Activated CD4-positive, CD25-positive, alpha-beta regulatory T cell treated with anti-CD3 and anti-CD28 coated beads, Interleukin-2, amount 50 U/mL, for 16 hours (primary cell): ENCODE data around the gene RETREG1.
"Not testable (repeated sequence)": the region's sequence is repeated elsewhere in the genome, so short reads cannot be mapped to it uniquely, and the experiment has no call there.

ENCODE experiments used
- DNase-seq: peaks from one replicate; pipeline ENCODE4 v3.0.0-alpha.2; 2020; ENCODE audit warnings: low read depth, low spot score

Gene RETREG1

GRCh38 chr5:16456103-16456832 lies 160.5 kb downstream of the RETREG1 start:
- no peak for DNase-seq

- DNase-seq, result no peak
Observed at GRCh38 chr5:16455668-16456067, 161.1 kb downstream of the RETREG1 start.

- no peak for DNase-seq
Observed at GRCh38 chr5:16454686-16455085, 162.1 kb downstream of the RETREG1 start.

GRCh38 chr5:16453609-16454008 lies 163.2 kb downstream of the RETREG1 start:
- DNase-seq, result no peak

GRCh38 chr5:16450163-16450562 lies 166.6 kb downstream of the RETREG1 start:
- DNase-seq, result no peak

- no peak for DNase-seq
Observed at GRCh38 chr5:16446993-16447392, 169.8 kb downstream of the RETREG1 start.

- DNase-seq, result no peak
Observed at GRCh38 chr5:16437977-16438376, 178.8 kb downstream of the RETREG1 start.

GRCh38 chr5:16436065-16436682 lies 180.6 kb downstream of the RETREG1 start:
- not testable (repeated sequence) for DNase-seq

GRCh38 chr5:16431490-16431889 lies 185.3 kb downstream of the RETREG1 start:
- no peak for DNase-seq

GRCh38 chr5:16430349-16431089 lies 186.3 kb downstream of the RETREG1 start:
- DNase-seq, result no peak

GRCh38 chr5:16428359-16428758 lies 188.4 kb downstream of the RETREG1 start:
- no peak for DNase-seq

- no peak for DNase-seq
Observed at GRCh38 chr5:16427587-16427986, 189.2 kb downstream of the RETREG1 start.
